Esophagus squamous epithelium (tissue), 4 donors: ENCODE data around the gene KHDRBS1.

Experiments
- POLR2A ChIP-seq, 4 donors: fragments of 450-650 bp; IDR thresholded peaks; one replicate each; pipeline ENCODE4 v1.6.1; 2017; ENCODE audit warnings: antibody characterized with exemption in 4 of 4, mild to moderate bottlenecking in 4 of 4, moderate library complexity in 3 of 4
- TF ChIP-seq, protein P1 (sequence below), 6 experiments: fragments of 450-650 bp in 4 of 6; fragments of 200-600 bp in 2 of 6; sonication (generic) in 2 of 6; IDR thresholded peaks; one replicate each; pipeline ENCODE4 v1.5.1; 2016 to 2019; ENCODE audit warnings: antibody characterized with exemption in 6 of 6, mild to moderate bottlenecking in 4 of 6, moderate library complexity in 4 of 6

DNA sequence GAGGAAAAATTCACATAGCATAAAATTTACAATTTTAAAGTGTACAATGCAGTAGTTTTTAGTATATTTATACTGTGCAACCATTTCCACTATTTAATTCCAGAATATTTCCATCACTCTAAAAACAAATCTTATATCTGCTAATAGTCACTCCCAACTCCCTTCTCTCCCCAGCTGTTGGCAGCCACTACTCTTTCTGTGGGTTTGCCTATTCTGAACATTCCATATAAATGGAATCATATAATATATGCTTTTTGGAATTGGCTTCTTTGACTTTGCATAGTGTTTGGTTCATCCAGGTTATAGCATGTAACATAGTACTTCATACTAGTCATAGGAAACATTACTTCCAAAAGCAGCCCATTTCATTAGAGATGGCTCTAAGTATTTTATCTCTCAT, 34.0 kb downstream of the KHDRBS1 start:
- TF ChIP-seq, protein P1, sequence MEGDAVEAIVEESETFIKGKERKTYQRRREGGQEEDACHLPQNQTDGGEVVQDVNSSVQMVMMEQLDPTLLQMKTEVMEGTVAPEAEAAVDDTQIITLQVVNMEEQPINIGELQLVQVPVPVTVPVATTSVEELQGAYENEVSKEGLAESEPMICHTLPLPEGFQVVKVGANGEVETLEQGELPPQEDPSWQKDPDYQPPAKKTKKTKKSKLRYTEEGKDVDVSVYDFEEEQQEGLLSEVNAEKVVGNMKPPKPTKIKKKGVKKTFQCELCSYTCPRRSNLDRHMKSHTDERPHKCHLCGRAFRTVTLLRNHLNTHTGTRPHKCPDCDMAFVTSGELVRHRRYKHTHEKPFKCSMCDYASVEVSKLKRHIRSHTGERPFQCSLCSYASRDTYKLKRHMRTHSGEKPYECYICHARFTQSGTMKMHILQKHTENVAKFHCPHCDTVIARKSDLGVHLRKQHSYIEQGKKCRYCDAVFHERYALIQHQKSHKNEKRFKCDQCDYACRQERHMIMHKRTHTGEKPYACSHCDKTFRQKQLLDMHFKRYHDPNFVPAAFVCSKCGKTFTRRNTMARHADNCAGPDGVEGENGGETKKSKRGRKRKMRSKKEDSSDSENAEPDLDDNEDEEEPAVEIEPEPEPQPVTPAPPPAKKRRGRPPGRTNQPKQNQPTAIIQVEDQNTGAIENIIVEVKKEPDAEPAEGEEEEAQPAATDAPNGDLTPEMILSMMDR (IDR thresholded peaks at IDR 0.05), result no peak
- TF ChIP-seq POLR2A (IDR thresholded peaks at IDR 0.05), result no peak
